NCI-H2081 treated with DMSO at 0.1 percent for 48 hours (cell line): Measurements from ENCODE around the gene ZBTB11.
"Not testable (repeated sequence)": the region's sequence is repeated elsewhere in the genome, so short reads cannot be mapped to it uniquely, and the experiment has no call there.

Experiments used
- DNase-seq: peaks from one replicate; lab custom pipeline; 2025; lab: John Stamatoyannopoulos, UW

The ZBTB11 gene

GRCh38 chr3:101643861-101644613, 32.9 kb downstream of the ZBTB11 start:
- no peak for DNase-seq

- DNase-seq, result no peak
These were observed 33.7 kb downstream of the ZBTB11 start for GRCh38 chr3:101643009-101643844.

- DNase-seq, result no peak
These were observed 34.5 kb downstream of the ZBTB11 start for GRCh38 chr3:101642441-101642840.

GRCh38 chr3:101641397-101642115, 35.4 kb downstream of the ZBTB11 start:
- DNase-seq, result not testable (repeated sequence)

GRCh38 chr3:101640256-101640655, 36.7 kb downstream of the ZBTB11 start:
- no peak for DNase-seq

- DNase-seq, result no peak
These were observed 37.5 kb downstream of the ZBTB11 start for GRCh38 chr3:101639280-101639963.

- no peak for DNase-seq
These were observed 38.6 kb downstream of the ZBTB11 start for GRCh38 chr3:101638261-101638745.

- DNase-seq, result no peak
These were observed 39.5 kb downstream of the ZBTB11 start for GRCh38 chr3:101637451-101637850.

GRCh38 chr3:101635954-101636798, 40.8 kb downstream of the ZBTB11 start:
- no peak for DNase-seq

- no peak for DNase-seq
These were observed 41.6 kb downstream of the ZBTB11 start for GRCh38 chr3:101635345-101635744.

- DNase-seq, result no peak
These were observed 42.2 kb downstream of the ZBTB11 start for GRCh38 chr3:101634591-101635196.

GRCh38 chr3:101633186-101633585, 43.7 kb downstream of the ZBTB11 start:
- no peak for DNase-seq

GRCh38 chr3:101632586-101632985, 44.3 kb downstream of the ZBTB11 start:
- DNase-seq, result no peak

- not testable (repeated sequence) for DNase-seq
These were observed 45.0 kb downstream of the ZBTB11 start for GRCh38 chr3:101631959-101632358.

GRCh38 chr3:101631098-101631796, 45.7 kb downstream of the ZBTB11 start:
- DNase-seq, result no peak

- no peak for DNase-seq
These were observed 47.7 kb downstream of the ZBTB11 start for GRCh38 chr3:101629219-101629618.

GRCh38 chr3:101625879-101626278, 51.1 kb downstream of the ZBTB11 start:
- DNase-seq, result no peak

- DNase-seq, result no peak
These were observed 52.1 kb downstream of the ZBTB11 start for GRCh38 chr3:101624857-101625256.

GRCh38 chr3:101623656-101624055, 53.3 kb downstream of the ZBTB11 start:
- no peak for DNase-seq

- no peak for DNase-seq
These were observed 57.2 kb downstream of the ZBTB11 start for GRCh38 chr3:101619734-101620133.
